ENCODE measurements around the gene C14orf132. TPM values are rescaled to one million over a fixed set of nuclear protein-coding genes. Genes with fewer than 3 reads are reported as not detected.

C14orf132 gene
- total and polyA plus RNA-seq, 10 of the 15 experiments (the other 5 are each of a cell fraction or from before 2014, with no cell fraction given) = under 0.01 to 1.2 (median 0.03) TPM; not detected in 2

- no peak for TF ChIP-seq MEF2A (IDR thresholded peaks at IDR 0.05; ENCODE audit: insufficient read depth, low read depth, low read length)
- no peak for TF ChIP-seq BCL3 (IDR thresholded peaks at IDR 0.05; ENCODE audit: borderline replicate concordance, insufficient read depth, low read depth, low read length, poor library complexity, severe bottlenecking)
- no peak for TF ChIP-seq RAD51 (IDR thresholded peaks at IDR 0.05)
- TF ChIP-seq POLR2A (IDR thresholded peaks at IDR 0.05; ENCODE audit: low read depth, low read length) = no peak
- TF ChIP-seq ZZZ3 (IDR thresholded peaks at IDR 0.05; ENCODE audit: control insufficient read depth, insufficient read length, low read depth) = no peak
- no peak for TF ChIP-seq CHD2 (IDR thresholded peaks at IDR 0.05; ENCODE audit: borderline replicate concordance, low read depth, low read length)
Measured at GRCh38 chr14:96094656-96095055, 55.5 kb downstream of the C14orf132 start (continued).

GRCh38 chr14:96095058-96095457 is 55.9 kb downstream of the C14orf132 start:
- H3K36me3 ChIP-seq (ENCODE audit: control insufficient read depth in 2 of 2, insufficient read depth in 2 of 2, low read length in 1 of 2) = no peaks in the 10 kb centered on the region
- ATAC-seq (no peak), FAIRE-seq (no peak), DNase-seq (ENCODE audit: low read depth, low spot score) (no peak)
- POLR2A ChIA-PET = no interaction called here
- H4K20me1 ChIP-seq (ENCODE audit: control insufficient read depth, insufficient read depth) = no peaks in the 10 kb centered on the region
- intact Hi-C loops (cut with micrococcal nuclease; ENCODE audit: unreplicated experiment) (no loop called here), in situ Hi-C loops (cut with MboI) (loop anchor here (5.0 to 10.0 kb wide), 2 partner anchors 182 to 330 kb away; no protein-coding TSS in a partner anchor)
- no peak overlapping the region for H2AFZ ChIP-seq (ENCODE audit: control insufficient read depth, low read depth, low read length)
- no peak for TF ChIP-seq ATF3 (IDR thresholded peaks at IDR 0.05; ENCODE audit: borderline replicate concordance, extremely low read depth, low read depth, low read length)
- no peak for TF ChIP-seq USF2 (IDR thresholded peaks at IDR 0.05; ENCODE audit: borderline replicate concordance, low read depth, low read length)
- no peak for TF ChIP-seq CBFB (IDR thresholded peaks at IDR 0.05; ENCODE audit: low read depth)
- TF ChIP-seq SMC3 (IDR thresholded peaks at IDR 0.05; ENCODE audit: borderline replicate concordance, low read length) = no peak
- BruUV-seq (replicated peaks) = no TSS peak
- peaks cover 0 to 2% of the 10 kb centered on the region in 2 experiments; a peak in 1 of 4 replicates for H3K27me3 ChIP-seq (replicated peaks in 1 of 2; ENCODE audit: control insufficient read depth in 2 of 2, insufficient read depth in 2 of 2, low read length in 1 of 2)
- no peak overlapping the region for H3K4me3 ChIP-seq
- H3K9me3 ChIP-seq (replicated peaks; ENCODE audit: control insufficient read depth, insufficient read depth, low read length) = no peaks in the 10 kb centered on the region
- no peak overlapping the region for H3K9ac ChIP-seq (ENCODE audit: control insufficient read depth, insufficient read depth, low read length)
- H3K4me1 ChIP-seq (ENCODE audit: control insufficient read depth, insufficient read depth, low read length) = no peaks in the 10 kb centered on the region
- 44% methylated on average over 3 of the region's 3 CpGs for WGBS (ENCODE audit: insufficient coverage, insufficient replicate concordance, low lambda C conversion rate, missing lambda C conversion rate)
- RAD21 ChIA-PET (ENCODE audit: unreplicated experiment) = interaction anchor here (2.2 kb wide), 1 partner anchor 17 kb away, joined by 5 read pairs; no protein-coding TSS in a partner anchor
- H3K27ac ChIP-seq (ENCODE audit: control insufficient read depth, insufficient read depth) = no peak overlapping the region
- no peak overlapping the region for H3K4me2 ChIP-seq (ENCODE audit: control insufficient read depth, insufficient read depth)
- SMC1A ChIA-PET (ENCODE audit: uncharacterized antibody, unreplicated experiment) = interaction anchor here (0.9 to 1.3 kb wide), 2 partner anchors 12 to 24 kb away, joined by 3 to 4 read pairs; no protein-coding TSS in a partner anchor
- CTCF ChIA-PET = interaction anchor here (1.5 kb wide), 1 partner anchor 39 kb away, joined by 3 read pairs; no protein-coding TSS in a partner anchor
- no peaks in the 10 kb centered on the region for H3K79me2 ChIP-seq (ENCODE audit: control insufficient read depth, insufficient read depth, low read length)
